ENCODE data around the gene DZIP1L.

DNA sequence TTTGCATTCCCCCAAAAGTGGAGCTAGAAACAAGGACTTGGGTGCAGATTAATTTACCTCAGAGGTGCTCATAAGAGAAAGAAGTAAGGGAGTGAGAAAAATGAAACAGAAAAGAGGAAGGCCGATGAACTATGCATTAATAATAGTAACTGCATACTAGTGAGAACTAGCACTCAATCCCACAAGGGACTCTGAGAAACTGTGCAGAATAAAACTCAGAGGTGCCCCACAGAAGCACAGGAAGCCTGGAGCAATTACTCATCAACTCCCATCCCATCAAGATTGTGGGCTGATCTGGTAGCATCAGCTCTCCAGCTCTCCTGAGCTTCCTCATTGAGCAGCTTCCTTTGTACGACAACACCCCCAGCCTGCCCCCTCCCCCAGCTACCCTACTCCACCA lies 54.6 kb downstream of the DZIP1L start:
- TF ChIP-seq CTCF (conservative IDR thresholded peaks at IDR 0.05; ENCODE audit: low read depth, low read length) (no peak), EZH2 (IDR thresholded peaks at IDR 0.05; ENCODE audit: borderline replicate concordance, low read depth, low read length, poor library complexity, severe bottlenecking) (no peak)
